ENCODE results near the gene PMS1.

- no peak for TF ChIP-seq CTCF (IDR thresholded peaks at IDR 0.05; ENCODE audit: low read depth, low read length)
- TF ChIP-seq EZH2phosphoT487 (IDR thresholded peaks at IDR 0.05; ENCODE audit: low read depth) = no peak
Measured at GRCh38 chr2:189803431-189803830, 19.2 kb downstream of the PMS1 start.

All from OCI-LY3 (cell line).